ENCODE data around the gene ATXN1.

- TF ChIP-seq CTCF (IDR thresholded peaks at IDR 0.05) (no peak), POLR2AphosphoS5 (IDR thresholded peaks at IDR 0.05) (no peak), POLR2A (IDR thresholded peaks at IDR 0.05) (no peak)
Measured at GRCh38 chr6:16284472-16284871, 476.8 kb downstream of the ATXN1 start.

Measured in gastroesophageal sphincter (tissue), 3 donors.